ENCODE results near the gene HOXB9. TPM values are rescaled to one million over a fixed set of nuclear protein-coding genes. Genes with fewer than 3 reads are reported as not detected.
A peak's percentile ranks its signal among the peaks of the same experiment; 100 is the strongest.

The HOXB9 gene
- total and polyA plus RNA-seq, 9 of the 15 experiments (the other 6 are each of a cell fraction or from before 2014, with no cell fraction given) = 3.1 to 196 (median 77.6) TPM

DNA sequence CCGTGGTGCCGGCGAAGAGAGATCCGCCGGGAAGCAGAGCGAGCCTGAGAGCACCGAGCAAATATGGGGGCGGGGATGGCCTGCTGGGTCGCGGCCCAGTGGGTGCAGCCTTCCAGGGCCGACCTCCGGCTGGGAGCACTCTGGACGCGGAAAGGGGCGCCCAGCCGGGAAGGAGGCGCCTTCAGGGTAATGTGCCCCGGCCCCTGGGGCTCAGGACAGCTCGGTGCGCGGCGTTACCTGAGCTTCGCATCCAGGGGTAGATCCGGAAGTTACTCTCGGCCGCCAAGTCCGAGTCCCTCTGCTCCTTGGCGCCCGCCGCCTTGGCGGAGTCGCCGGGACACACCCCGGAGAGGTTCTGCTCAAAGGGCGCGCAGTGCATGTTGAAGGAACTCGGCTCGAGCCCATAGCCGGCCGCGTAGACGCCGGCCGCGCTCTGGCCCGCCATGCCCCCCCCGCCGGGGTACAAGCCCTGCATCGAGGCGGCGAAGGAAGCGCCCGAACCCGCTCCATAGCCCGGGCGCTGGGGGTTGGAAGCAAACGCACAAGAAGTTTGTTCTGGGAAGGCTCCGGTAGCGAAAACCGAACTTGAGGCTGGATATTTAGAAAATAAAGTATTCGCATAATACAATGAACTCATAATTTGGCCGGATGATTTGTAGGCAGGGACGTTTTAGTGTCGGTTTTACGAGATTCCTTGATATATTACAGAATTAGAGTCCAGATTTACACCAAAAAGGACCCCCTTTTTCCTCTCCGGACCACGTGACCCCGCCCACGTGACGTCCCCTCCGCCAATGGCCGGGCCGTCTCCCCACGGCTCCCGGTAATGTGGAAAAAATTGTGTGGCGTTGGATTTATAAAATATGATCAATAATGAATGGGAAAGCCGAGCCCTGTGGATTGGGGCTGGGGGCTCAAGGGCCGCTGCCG is 15.6 kb downstream of the HOXB9 start, which contains the start of gene HOXB7 (continued):
- TF ChIP-seq ESRRA (IDR thresholded peaks at IDR 0.05; ENCODE audit: borderline replicate concordance, low read depth) (no peak), SMAD4 (CRISPR knock-in tag; conservative IDR thresholded peaks at IDR 0.05) (peak; percentile 61), PCBP1 (IDR thresholded peaks at IDR 0.05; ENCODE audit: low read depth, low read length, poor library complexity, severe bottlenecking) (peak; percentile 79), ELF1 (tag; IDR thresholded peaks at IDR 0.05) (0 out of 2 replicates have a peak, but pooled peaks have one; percentile 53), GABPB2 (CRISPR knock-in tag; conservative IDR thresholded peaks at IDR 0.05) (no peak), RBM34 (IDR thresholded peaks at IDR 0.05; ENCODE audit: borderline replicate concordance, insufficient read depth, low read length) (no peak), HDAC2 (IDR thresholded peaks at IDR 0.05) (no peak), MYC (IDR thresholded peaks at IDR 0.05; ENCODE audit: low read depth, low read length) (no peak), MYC (CRISPR knock-in tag; IDR thresholded peaks at IDR 0.05; ENCODE audit: borderline replicate concordance, low read depth) (no peak), RAD51 (IDR thresholded peaks at IDR 0.05; ENCODE audit: borderline replicate concordance, low read depth) (peak; percentile 100), ZFX (CRISPR knock-in tag; IDR thresholded peaks at IDR 0.05) (peak; percentile 91), TBP (optimal IDR thresholded peaks at IDR 0.05; ENCODE audit: low read depth, low read length) (peak; percentile 7), PHF20 (IDR thresholded peaks at IDR 0.05; ENCODE audit: partially characterized antibody) (no peak), NCOA6 (IDR thresholded peaks at IDR 0.05) (no peak)
- TF ChIP-seq, protein P1, sequence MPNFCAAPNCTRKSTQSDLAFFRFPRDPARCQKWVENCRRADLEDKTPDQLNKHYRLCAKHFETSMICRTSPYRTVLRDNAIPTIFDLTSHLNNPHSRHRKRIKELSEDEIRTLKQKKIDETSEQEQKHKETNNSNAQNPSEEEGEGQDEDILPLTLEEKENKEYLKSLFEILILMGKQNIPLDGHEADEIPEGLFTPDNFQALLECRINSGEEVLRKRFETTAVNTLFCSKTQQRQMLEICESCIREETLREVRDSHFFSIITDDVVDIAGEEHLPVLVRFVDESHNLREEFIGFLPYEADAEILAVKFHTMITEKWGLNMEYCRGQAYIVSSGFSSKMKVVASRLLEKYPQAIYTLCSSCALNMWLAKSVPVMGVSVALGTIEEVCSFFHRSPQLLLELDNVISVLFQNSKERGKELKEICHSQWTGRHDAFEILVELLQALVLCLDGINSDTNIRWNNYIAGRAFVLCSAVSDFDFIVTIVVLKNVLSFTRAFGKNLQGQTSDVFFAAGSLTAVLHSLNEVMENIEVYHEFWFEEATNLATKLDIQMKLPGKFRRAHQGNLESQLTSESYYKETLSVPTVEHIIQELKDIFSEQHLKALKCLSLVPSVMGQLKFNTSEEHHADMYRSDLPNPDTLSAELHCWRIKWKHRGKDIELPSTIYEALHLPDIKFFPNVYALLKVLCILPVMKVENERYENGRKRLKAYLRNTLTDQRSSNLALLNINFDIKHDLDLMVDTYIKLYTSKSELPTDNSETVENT (CRISPR knock-in tag; IDR thresholded peaks at IDR 0.05) = no peak
- TF ChIP-seq, protein P2, sequence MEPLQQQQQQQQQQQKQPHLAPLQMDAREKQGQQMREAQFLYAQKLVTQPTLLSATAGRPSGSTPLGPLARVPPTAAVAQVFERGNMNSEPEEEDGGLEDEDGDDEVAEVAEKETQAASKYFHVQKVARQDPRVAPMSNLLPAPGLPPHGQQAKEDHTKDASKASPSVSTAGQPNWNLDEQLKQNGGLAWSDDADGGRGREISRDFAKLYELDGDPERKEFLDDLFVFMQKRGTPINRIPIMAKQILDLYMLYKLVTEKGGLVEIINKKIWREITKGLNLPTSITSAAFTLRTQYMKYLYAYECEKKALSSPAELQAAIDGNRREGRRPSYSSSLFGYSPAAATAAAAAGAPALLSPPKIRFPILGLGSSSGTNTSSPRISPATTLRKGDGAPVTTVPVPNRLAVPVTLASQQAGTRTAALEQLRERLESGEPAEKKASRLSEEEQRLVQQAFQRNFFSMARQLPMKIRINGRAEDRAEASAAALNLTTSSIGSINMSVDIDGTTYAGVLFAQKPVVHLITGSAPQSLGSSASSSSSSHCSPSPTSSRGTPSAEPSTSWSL (CRISPR knock-in tag; IDR thresholded peaks at IDR 0.05; ENCODE audit: borderline replicate concordance) = no peak
- TF ChIP-seq, protein P3, sequence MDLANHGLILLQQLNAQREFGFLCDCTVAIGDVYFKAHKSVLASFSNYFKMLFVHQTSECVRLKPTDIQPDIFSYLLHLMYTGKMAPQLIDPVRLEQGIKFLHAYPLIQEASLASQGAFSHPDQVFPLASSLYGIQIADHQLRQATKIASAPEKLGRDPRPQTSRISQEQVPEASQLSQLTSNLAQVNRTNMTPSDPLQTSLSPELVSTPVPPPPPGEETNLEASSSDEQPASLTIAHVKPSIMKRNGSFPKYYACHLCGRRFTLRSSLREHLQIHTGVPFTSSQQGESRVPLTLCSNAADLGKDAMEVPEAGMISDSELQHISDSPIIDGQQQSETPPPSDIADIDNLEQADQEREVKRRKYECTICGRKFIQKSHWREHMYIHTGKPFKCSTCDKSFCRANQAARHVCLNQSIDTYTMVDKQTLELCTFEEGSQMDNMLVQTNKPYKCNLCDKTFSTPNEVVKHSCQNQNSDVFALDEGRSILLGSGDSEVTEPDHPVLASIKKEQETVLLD (IDR thresholded peaks at IDR 0.05) = no peak
- TF ChIP-seq, protein P4, sequence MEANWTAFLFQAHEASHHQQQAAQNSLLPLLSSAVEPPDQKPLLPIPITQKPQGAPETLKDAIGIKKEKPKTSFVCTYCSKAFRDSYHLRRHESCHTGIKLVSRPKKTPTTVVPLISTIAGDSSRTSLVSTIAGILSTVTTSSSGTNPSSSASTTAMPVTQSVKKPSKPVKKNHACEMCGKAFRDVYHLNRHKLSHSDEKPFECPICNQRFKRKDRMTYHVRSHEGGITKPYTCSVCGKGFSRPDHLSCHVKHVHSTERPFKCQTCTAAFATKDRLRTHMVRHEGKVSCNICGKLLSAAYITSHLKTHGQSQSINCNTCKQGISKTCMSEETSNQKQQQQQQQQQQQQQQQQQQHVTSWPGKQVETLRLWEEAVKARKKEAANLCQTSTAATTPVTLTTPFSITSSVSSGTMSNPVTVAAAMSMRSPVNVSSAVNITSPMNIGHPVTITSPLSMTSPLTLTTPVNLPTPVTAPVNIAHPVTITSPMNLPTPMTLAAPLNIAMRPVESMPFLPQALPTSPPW (CRISPR knock-in tag; IDR thresholded peaks at IDR 0.05) = peak; percentile 71
- TF ChIP-seq, protein P5, sequence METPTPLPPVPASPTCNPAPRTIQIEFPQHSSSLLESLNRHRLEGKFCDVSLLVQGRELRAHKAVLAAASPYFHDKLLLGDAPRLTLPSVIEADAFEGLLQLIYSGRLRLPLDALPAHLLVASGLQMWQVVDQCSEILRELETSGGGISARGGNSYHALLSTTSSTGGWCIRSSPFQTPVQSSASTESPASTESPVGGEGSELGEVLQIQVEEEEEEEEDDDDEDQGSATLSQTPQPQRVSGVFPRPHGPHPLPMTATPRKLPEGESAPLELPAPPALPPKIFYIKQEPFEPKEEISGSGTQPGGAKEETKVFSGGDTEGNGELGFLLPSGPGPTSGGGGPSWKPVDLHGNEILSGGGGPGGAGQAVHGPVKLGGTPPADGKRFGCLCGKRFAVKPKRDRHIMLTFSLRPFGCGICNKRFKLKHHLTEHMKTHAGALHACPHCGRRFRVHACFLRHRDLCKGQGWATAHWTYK (CRISPR knock-in tag; IDR thresholded peaks at IDR 0.05) = peak; percentile 22; the same call in 1 of the 2 replicates

All from K562 (cell line).